ENCODE measurements around the gene PEPD.

GRCh38 chr19:33405553-33406461 lies 115.8 kb downstream of the PEPD start:
- TF ChIP-seq CTCF (IDR thresholded peaks at IDR 0.05) (no peak), EP300 (IDR thresholded peaks at IDR 0.05) (no peak), POLR2A (IDR thresholded peaks at IDR 0.05) (no peak)

Measured in tibial nerve (tissue), 4 donors.